GM12865 (cell line): ENCODE data around the gene ACAA2.
A peak's percentile ranks its signal among the peaks of the same experiment; 100 is the strongest.

Experiments used
- DNase-seq: peaks from one replicate; pipeline ENCODE4 v3.0.0; 2010; ENCODE audit warnings: low read depth
- H3K4me3 ChIP-seq: 2 replicates; pipeline ENCODE4 v1.5.1; 2011; ENCODE audit warnings: mild to moderate bottlenecking, low read depth, low read length, control low read depth
- TF ChIP-seq, protein P1 (sequence below): IDR thresholded peaks from 2 replicates; pipeline ENCODE4 v1.5.1; 2011; ENCODE audit warnings: low read length, control low read depth, low read depth, inconsistent platforms; ENCODE audit not compliant: insufficient read depth; ENCODE audit errors: missing control alignments

ACAA2 gene

GRCh38 chr18:49832221-49832647 is 18.9 kb upstream of the ACAA2 start:
- TF ChIP-seq, protein P1, sequence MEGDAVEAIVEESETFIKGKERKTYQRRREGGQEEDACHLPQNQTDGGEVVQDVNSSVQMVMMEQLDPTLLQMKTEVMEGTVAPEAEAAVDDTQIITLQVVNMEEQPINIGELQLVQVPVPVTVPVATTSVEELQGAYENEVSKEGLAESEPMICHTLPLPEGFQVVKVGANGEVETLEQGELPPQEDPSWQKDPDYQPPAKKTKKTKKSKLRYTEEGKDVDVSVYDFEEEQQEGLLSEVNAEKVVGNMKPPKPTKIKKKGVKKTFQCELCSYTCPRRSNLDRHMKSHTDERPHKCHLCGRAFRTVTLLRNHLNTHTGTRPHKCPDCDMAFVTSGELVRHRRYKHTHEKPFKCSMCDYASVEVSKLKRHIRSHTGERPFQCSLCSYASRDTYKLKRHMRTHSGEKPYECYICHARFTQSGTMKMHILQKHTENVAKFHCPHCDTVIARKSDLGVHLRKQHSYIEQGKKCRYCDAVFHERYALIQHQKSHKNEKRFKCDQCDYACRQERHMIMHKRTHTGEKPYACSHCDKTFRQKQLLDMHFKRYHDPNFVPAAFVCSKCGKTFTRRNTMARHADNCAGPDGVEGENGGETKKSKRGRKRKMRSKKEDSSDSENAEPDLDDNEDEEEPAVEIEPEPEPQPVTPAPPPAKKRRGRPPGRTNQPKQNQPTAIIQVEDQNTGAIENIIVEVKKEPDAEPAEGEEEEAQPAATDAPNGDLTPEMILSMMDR: no peak
- no peak overlapping the region for H3K4me3 ChIP-seq

GRCh38 chr18:49827996-49828395 is 14.7 kb upstream of the ACAA2 start:
- TF ChIP-seq, protein P1: no peak
- DNase-seq: no peak
- no peak overlapping the region for H3K4me3 ChIP-seq

More at GRCh38 chr18:49832221-49832647, 18.9 kb upstream of the ACAA2 start:
- no peak for DNase-seq

DNA sequence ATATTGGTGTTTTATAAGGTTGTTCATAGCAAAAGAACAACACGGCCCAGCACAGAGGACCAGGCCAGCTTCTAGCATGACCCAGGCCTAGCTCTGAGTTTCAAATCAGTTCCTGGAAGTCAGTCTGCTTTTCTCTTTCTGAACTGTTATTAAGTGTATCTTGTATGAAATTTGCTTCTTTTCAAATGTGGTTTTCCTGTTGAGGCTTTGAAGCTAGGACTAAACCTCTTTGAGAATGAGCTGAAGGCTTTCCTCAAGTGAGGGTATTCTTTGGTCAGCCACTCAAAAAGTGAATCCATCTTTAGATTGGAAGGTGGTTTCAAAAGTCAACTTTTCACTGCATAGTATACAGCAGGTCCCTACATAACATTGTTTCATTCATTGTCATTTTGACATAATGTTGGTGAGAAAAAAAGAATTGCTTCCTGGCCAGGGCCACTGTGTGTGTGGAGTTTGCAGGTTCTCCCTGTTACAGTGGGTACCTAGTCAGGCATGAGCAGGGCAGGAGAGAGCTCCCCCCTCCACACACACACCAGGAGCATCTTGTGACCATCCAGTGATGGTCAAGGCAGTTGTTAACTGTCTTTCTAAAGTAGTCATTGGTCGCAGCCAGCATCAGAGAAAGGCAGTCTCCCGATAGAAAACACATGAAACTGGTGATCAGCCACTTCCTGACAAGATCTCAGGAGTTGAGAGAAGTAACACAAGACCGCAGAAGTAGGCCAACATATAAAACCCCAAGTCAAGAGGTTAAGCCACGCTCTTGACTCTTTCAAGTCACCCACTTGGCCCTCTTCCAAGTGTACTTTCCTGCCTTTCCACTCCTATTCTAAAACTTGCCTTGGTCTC is 6.7 kb upstream of the ACAA2 start:
- H3K4me3 ChIP-seq: no peak overlapping the region
- TF ChIP-seq, protein P1: no peak
- DNase-seq: peak; percentile 55

GRCh38 chr18:49819071-49819662 is 5.8 kb upstream of the ACAA2 start:
- no peak overlapping the region for H3K4me3 ChIP-seq
- TF ChIP-seq, protein P1: no peak
- DNase-seq: no peak

GRCh38 chr18:49817947-49818346 is 4.6 kb upstream of the ACAA2 start:
- TF ChIP-seq, protein P1: no peak
- no peak for DNase-seq

GRCh38 chr18:49815927-49816326 is 2.6 kb upstream of the ACAA2 start:
- no peak overlapping the region for H3K4me3 ChIP-seq
- DNase-seq: no peak
- TF ChIP-seq, protein P1: no peak

More at GRCh38 chr18:49817947-49818346, 4.6 kb upstream of the ACAA2 start:
- H3K4me3 ChIP-seq: no peak overlapping the region

DNA sequence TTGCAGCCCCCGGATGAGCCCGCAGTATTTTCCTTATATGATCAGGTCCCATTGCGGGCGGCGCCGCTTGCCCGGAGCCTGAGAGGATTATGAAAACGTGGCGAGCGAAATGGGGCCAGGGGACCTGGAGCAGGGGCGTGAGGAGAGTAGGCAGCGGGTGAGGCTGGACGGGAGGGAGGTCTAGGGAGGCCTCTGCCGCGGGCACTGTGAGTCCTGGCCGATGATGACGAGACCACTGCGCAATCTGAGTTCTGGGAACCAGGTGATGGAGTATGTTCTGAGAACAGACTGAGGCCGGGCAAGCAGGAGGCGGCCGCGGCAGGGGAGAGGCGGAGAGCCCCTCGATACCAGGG is 790 bp upstream of the ACAA2 start:
- H3K4me3 ChIP-seq: peak overlapping the region; percentile 98
- TF ChIP-seq, protein P1: no peak

More for the DNA sequence above, 790 bp upstream of the ACAA2 start:
- DNase-seq: no peak
